SH-SY5Y (cell line): ENCODE data around the gene EHMT1.

Experiments
- GATA2 ChIP-seq: IDR thresholded peaks from 2 replicates; pipeline ENCODE4 v1.6.1; 2011; ENCODE audit warnings: mild to moderate bottlenecking, low read depth, low read length
- GATA3 ChIP-seq: IDR thresholded peaks from 2 replicates; pipeline ENCODE4 v1.6.1; 2011; ENCODE audit warnings: low read depth, mild to moderate bottlenecking, low read length, moderate library complexity

The EHMT1 gene

DNA sequence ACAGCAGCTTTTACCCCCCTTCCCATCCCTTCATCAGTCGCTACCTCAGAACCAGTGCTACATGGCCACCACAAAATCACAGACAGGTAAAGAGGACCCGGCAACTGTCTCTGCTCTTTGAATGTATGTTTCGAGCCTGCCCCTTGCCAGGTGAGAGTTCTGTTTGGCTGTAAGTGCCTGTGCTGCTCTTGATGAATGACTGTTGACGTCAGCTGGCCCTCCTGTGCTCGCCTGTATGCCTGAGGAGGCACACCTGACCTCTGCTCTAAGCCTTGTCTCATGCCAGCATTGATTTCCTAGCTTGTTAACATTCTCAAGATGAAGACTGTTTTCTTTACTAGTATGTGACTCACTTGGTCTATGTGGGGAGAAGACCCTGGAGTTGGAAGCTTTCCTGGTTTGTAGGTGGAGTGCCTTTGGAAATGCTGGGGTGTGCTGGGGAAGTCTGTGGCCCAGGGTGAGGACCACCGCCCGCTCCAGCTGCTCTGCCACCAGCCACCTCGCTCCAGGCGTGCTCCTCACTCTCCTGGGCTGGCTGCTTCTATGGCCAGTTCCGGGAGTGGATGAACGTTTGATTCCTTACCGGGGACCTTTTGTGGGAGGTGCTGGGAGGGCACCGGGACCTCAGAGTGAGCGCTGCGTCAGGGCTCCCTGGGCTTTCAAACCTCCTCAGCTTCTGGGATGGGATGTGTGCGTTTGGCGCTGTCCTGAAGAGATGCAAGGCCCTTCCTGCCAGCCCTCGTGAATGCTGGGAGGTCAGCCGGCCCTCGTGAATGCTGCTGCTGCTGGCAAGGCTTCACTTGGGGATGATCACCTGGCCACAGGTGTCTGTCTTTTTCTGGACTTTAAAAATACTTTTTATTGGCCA is 109.9 kb downstream of the EHMT1 start:
- TF ChIP-seq GATA2, result no peak
- no peak for TF ChIP-seq GATA3

DNA sequence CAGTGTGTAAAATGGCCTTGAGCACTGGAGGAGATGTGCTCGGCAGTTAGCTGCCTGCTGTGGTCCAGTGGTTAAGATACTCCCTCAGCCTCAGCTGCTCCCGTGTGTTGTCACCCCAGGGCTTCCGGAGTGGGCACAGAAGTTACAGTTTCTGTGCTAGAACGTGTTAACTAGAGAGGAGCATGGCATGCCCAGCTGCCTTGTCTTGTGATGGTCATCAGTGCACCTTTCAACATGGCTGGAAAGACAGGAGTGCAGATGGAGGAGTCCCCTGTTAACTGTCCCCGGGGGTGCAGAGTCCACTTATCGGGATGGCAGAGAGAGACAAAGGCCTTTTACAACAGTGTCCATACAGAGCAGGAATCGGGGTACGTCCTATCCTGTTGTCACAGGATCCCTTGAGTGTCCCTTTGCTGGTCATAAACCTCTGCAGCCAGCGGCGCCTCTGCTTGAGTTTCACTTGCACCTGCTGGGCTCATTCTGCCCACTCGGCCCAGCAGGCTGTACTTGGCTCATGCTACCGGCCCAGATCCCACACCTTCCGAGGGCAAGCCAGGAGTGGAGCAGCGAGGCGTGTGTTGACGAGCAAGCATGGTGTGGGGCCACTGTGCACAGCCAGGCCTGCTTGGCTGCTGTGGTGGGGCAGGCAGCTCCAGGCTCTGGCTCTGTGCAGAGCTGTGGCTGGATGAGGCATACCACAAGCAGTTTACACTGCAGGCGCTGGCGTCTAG is 112.6 kb downstream of the EHMT1 start:
- TF ChIP-seq GATA2, result no peak

DNA sequence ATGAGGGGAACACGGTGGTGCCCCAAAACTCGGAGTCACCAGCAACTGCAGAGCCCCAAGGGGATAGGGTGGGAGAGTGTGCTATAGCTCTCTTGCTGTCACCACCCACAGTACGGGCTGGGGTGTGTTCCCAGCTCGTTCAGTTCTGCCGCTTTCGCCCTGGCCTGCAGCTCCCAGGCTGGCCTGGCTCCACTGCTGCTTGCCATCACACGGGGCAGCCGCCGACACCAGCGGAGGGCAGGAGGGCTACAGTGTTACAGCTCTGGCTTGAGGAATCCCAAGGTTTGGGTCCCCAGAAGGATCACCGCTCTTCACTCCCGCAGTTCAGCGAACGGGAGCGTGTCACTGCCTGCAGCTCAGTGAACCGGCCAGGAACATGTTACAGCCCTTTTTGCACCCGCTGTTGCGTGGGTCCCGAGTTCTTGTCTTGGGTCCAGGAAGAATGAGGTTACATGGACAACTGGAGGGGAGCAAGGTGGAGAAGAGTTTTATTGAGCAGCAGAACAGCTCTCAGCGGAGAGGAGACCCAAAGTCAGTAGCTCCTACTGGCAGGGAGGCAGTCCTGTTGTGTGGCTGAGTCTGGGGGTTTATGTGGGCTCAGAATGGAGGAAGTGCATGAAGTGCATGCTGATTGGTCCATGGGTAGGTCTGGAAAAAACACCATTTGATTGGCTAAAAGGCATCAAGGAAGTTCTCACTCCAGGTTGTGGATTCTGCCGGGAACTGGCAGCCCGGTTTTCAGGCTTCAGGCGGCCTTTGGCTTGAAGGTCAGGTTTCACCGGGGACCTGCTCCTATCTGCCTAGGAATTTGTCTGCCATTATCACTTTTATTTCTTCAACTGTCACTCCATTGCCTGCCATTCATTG is 113.4 kb downstream of the EHMT1 start:
- TF ChIP-seq GATA2 (no peak), GATA3 (no peak)

DNA sequence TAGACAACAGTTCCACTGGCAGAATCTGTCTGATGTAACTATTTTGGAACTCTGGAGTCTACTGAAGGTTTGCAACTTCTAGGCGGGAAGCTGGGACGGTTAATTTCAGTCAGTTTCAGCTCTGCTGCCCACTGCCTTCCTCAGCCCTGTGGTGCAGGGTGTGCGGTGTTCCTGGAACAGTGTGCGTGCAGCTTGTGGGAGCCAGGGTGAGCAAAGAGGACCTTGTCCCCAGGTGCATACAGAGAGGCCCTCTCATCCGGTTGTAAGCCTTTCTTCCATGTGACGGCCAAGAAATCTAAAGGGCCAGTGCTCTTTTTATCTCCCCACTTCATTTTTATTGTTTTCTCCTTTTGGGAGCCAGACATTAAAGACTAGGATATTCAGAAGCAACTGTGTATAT is 114.6 kb downstream of the EHMT1 start:
- TF ChIP-seq GATA2 (no peak), GATA3 (no peak)

DNA sequence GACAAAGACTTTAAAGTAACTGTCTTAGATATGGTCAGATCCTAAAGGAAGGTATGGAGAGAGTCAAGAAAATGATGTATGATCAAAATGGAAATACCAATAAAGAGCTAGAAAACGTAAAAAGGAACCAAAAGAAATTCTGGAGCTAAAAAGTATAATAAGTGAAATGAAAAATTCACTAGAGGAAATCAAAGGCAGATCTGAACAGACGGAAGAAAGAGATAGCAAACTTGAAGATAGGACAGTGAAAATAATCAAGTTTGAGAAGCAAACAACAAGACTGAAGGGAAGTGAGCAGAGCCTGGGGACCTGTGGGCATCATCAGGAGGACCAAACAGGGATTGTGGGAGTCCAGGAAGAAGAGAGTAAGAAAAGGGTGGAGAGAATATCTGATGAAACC is 115.4 kb downstream of the EHMT1 start:
- TF ChIP-seq GATA3 (no peak), GATA2 (no peak)

DNA sequence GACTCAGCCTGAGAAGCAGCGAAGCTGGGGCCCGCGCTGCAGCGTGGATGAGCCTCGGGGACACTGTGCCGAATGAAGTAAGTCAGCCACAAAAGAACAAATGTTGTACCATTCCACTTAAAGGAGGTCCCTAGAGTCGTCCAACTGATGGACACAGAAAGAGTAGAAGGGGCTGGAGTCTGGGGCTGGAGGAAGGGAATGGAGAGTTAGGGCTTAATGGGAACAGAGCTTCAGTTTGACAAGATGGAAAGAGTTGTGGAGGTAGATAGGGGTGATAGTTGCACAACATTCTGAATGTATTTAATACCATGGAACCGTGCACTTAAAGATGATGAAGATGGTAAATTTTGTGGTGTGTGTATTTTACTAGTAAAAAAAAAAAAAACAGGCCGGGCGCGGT is 119.9 kb downstream of the EHMT1 start:
- TF ChIP-seq GATA2 (no peak), GATA3 (no peak)

DNA sequence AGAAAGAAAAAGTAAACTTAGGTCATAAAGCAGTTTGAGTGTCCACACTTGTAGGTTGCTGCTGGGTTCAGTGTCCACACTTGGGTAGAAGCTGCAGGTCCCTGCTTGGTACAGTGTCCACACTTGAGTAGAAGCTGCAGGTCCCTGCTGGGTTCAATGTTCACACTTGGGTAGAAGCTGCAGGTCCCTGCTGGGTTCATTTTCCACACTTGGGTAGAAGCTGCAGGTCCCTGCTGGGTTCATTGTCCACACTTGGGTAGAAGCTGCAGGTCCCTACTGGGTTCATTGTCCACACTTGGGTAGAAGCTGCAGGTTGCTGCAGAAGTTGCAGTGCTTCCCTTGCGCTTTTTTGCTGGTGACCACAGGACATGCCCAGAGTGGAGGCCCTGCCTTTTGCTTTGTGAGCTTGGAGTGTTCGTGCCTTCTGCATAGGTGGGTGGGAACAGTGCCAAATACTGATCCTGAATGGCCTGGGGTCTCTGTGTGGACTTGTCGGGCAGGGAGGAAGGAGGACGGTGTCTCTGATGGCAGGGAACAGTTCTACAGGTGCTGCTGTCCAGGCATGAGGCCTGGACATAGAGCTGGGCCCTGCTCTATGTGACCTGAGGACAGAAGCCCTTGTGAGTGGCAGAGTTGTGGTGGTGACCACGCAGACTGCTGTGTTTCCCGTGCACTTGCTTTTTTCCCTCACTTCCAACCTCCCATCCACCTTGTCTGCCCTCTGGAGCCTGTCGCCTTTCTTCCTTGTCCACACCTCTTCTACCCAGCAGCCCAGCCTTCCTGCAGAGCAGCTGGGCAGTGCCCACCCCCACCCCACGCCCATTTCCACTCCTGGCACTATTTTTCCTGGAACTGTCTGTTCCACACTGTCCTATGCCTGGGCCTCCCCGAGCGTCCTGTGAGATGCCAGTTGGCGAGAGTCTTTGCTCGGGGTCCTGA is 120.8 kb downstream of the EHMT1 start:
- no peak for TF ChIP-seq GATA3
- no peak for TF ChIP-seq GATA2

DNA sequence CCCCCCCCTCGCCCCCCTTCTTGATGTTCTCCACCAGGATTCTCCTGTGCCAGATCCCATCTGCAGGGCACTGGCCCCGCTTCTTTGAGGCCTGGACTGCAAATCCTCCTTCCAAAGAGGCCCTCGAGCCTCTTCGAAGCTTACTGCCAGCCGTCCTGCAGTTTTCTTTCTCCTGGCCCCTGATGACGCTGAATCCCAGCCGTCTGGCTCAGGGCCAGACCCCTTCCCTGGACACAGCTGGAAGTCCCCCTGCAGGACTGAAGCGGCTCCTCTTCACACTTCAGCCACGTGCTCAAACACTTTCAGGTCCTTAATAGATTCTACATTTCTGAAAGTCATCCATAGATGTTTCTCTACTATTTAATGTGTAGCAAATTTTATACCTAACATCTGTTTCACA is 121.5 kb downstream of the EHMT1 start:
- TF ChIP-seq GATA3 (no peak), GATA2 (no peak)

DNA sequence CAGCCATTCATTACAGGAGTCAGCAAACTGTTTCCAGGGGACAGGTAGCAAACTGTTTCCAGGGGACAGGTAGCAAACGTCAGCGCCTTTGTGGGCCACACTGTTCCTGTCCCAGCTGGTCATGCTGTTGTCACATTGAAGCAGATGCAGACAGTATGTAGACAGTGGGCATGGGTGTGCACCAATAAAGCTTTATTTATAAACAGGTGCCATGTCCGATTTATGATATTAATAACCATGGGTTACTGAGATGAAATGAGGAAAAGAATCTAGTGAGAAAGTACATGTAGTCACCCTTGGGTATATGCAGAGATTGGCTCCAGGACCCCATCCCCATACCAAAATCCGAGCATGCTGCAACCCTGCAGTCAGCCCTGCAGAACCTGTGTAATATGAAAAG is 122.5 kb downstream of the EHMT1 start:
- TF ChIP-seq GATA3, result no peak
- TF ChIP-seq GATA2, result no peak

DNA sequence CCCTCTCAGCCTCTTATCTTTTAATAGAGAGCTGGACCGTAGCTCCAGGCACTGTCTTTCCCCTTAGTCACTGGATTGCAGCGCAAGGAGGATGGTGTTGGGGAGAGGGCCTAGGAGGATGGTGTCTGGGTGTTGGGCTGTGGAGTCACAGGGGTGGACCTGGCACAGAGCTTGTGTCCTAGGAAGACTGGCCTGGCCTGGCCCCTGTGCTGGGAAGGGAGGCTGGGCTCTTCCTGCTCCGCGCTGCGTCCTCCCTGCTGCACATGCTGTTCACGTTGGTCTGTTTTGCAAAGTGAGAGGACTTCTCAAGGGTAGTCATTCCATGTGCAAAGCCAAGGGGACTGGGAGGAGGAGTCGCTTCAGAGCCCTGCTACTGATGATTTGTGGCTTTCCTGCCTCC is 123.9 kb downstream of the EHMT1 start:
- TF ChIP-seq GATA3 (no peak), GATA2 (no peak)

DNA sequence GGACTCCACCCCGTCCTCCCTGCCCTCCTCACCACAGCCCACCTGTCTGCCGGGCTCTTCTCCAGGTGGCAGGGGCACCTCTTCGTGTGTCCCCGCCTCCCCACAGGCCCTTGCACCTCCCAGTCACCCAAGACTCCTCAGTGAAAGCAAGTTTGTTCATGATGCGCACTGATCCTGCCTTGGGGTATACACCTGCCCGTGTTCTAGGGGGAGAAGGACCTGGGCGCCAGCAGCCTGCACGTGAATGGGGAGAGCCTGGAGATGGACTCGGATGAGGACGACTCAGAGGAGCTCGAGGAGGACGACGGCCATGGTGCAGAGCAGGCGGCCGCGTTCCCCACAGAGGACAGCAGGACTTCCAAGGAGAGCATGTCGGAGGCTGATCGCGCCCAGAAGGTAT is 124.9 kb downstream of the EHMT1 start:
- TF ChIP-seq GATA2 (no peak), GATA3 (no peak)

DNA sequence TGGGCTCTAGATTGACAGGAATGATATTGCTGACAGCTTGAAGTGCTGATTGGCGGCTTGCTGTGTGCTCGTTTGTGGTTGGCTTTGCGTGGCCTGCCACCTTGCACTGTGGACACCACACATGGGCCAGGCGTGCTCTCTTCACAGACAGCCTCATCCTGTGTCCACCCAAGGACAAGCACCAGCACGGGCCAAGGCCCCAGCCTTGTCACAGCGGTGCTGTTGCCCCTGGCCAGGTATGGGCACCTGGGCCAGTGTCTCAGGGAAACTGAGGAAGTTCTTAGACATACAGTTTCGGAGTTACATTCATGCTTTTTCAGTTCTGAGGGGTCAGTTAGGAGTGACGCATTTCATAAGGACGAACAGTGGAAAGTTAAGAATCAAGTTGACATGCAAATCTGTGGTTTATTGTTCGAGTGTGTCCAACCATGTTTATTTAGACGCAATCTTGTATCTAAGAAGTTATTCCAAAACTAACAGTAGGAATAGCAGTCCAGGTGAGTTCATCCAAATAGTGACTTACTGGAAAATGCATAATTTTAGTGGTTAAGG is 125.9 kb downstream of the EHMT1 start:
- no peak for TF ChIP-seq GATA2
- no peak for TF ChIP-seq GATA3

DNA sequence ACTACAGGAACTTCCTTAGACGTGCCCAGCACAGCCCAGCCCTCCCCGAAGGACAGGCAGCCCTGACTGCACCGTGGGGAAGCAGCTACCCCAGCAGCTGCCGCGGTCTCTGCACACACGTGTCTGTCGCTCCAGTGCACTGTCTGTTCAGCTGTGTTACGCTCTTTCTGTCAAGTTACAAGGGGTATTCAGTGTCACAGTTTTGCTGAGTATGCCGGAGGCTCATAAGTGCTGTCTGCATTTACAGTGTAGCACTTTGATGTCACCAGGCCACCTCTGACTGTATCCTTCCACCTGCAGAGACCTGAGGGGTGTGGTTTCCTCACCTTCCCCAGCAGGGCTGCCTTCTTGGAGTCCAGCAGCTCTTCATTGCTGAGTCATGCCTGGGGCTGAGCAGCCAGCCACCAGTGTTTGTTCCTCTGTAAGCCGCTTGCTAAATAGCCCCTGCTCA is 126.8 kb downstream of the EHMT1 start:
- TF ChIP-seq GATA2 (no peak), GATA3 (no peak)

DNA sequence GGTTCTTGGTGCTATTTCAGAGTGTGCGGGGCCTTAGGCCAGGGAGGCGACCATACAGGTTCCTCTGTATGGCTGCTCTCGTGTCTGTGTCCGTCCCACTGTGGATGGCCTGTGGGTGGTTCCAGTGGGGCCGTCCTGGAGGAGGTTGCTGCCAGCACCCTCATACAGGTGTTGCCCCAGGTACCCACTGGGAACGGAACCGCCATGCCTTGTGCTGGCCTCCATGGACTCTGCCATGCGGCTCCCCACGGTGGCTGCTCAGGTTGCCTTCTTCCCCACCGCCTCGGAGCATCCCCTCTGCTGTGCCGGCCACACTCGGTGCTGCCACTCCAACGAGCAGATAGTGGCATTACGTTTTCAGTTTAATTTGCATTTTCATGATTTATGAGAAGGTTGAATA is 129.5 kb downstream of the EHMT1 start:
- no peak for TF ChIP-seq GATA2
